Measurements from ENCODE around the gene DENND1B.

The DENND1B gene

DNA sequence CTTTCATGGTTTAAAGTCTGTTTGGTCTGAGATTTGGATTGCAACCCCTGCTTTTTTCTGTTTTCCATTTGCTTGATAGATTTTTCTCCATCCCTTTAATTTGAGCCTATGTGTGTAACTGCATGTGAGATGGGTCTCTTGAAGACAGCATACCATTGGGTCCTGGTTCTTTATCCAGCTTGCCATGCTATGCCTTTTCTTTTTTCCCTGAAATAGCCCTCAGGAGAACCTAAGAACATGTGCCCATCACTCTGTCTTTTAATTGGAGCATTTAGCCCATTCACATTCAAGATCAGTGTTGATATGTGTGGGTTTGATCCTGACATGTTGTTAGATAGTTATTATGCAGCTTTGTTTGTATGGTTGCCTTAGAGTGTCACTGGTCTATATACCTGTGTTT is 21.7 kb upstream of the DENND1B start:
- Histone ChIP-seq H3K4me3 (ENCODE audit: low read depth, low read length) (no peak overlapping the region), H3K36me3 (ENCODE audit: control insufficient read depth in 2 of 2, insufficient read depth in 1 of 2, low read length in 2 of 2) (no peaks in the 10 kb centered on the region), H3K27ac (ENCODE audit: extremely low read depth, low read depth, low read length) (no peak overlapping the region), H3K4me1 (ENCODE audit: control insufficient read depth, insufficient read depth, low read length) (no peaks in the 10 kb centered on the region), H3K9me3 (ENCODE audit: control insufficient read depth, insufficient read depth, low read depth, low read length) (no peaks in the 10 kb centered on the region)
- ChIA-PET CTCF (interaction anchor here (0.7 to 1.3 kb wide), 2 partner anchors 16 to 160 kb away, joined by 3 read pairs; no protein-coding TSS in a partner anchor), POLR2A (no interaction called here)
- TF ChIP-seq ZNF354C (tag by site-specific recombination; IDR thresholded peaks at IDR 0.05; ENCODE audit: borderline replicate concordance, low read depth) = no peak
- no peak for TF ChIP-seq ZNF423 (tag by site-specific recombination; IDR thresholded peaks at IDR 0.05)
- TF ChIP-seq ZNF529 (tag by site-specific recombination; IDR thresholded peaks at IDR 0.05; ENCODE audit: insufficient replicate concordance) = peak; percentile 97
- TF ChIP-seq SETDB1 (IDR thresholded peaks at IDR 0.05; ENCODE audit: insufficient read length, low read length) = peak; percentile 98
- TF ChIP-seq TRIM28 (IDR thresholded peaks at IDR 0.05; ENCODE audit: borderline replicate concordance, low read length) = peak; percentile 97

DNA sequence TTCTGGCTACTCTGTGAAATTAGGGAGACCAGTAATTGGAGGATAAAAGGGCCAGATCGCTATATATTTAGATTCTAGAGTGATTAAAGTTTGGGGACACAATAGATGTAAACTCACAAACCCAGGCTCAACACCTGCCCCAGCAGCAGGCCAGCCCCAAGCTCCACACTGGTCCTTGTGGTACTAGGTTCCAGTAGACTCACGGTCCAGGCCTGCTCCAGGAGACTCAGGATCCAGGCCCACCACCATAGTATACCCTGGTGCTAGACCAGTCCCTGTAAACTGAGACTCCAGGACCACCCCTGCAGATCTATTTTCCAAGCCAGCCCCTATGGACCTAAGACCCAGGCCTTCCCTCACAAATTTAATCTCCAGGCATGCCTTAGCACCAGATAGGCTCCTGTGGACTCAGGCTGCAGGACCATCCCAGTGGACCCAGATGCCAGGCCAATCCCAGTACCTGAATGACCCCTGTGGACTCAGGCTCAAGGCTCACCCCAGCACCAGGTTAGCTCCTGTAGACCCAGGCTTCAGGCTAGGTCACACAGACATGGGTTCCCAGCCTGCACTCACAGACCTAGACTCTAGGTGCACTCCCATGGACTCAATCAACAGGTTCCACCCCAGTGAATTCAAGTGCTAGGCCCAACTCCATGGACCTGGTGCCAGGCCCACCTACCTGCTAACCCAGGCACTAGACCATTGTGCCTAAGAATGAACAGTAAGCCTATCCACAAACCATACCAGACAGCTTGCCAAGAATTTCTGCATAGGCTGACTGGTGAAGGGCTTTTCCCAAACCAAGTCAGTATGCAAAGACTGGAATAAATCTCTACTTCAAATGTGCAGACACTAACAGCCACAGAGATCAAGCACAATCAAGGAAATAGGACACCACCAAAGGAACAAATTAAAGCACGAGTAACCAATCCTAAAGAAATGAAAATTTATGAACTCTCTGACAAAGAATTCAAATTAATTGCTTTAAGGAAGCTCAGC is 13.8 kb upstream of the DENND1B start:
- CTCF ChIA-PET = no interaction called here
- POLR2A ChIA-PET = no interaction called here
- Histone ChIP-seq H3K27ac (ENCODE audit: extremely low read depth, low read depth, low read length) (no peak overlapping the region), H3K4me3 (ENCODE audit: low read depth, low read length) (no peak overlapping the region), H3K9me3 (ENCODE audit: control insufficient read depth, insufficient read depth, low read depth, low read length) (no peaks in the 10 kb centered on the region), H3K4me1 (ENCODE audit: control insufficient read depth, insufficient read depth, low read length) (no peaks in the 10 kb centered on the region), H3K36me3 (ENCODE audit: control insufficient read depth in 2 of 2, insufficient read depth in 1 of 2, low read length in 2 of 2) (no peaks in the 10 kb centered on the region)
- peak; percentile 44; the same call in 1 of the 2 replicates for TF ChIP-seq SCRT2 (tag by site-specific recombination; IDR thresholded peaks at IDR 0.05)
- TF ChIP-seq ZNF223 (tag by site-specific recombination; IDR thresholded peaks at IDR 0.05) = no peak

DNA sequence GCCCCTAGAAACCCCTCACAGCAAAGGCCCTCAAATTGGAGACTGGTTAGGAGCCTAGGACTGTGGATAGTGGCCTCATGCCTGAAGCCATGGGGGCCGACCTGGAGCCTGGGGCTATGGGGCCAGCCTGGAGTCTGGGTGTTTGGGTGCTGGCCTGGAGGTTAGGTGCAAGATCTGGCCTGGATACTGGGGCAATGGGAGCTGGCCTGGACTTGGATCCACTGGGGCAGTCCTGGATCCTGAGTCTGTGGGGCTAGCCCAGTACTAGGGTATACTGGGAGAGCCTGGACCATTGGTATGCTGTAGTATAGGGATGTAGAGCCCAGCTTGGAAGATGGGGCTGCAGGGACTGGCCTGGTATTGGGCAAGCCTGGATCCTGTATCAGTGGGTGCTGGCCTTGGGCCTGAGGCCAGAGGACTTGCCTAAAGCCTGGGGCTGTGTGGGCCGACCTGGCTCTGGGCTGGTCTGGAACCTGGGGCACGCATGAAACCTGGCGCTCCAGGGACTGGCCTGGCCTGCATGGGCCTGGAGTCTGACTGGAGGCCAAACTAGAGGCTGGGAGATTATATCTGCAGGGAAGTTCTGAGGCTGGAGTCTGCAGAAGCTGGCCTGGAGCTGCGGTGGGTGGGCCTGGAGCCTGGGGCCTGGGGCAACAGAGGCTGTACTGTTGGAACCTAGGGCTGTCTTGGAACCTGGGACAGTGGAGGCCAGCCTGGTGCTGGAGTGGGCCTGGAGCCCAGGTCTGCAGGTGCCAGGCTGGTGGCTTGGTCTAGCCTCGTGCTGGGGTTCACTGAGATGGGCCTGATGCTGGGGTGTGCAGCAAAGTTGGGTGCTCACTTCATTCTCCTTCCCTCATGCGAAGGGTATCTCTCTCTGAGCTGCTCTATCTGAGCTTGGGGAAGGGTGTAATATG is 12.6 kb upstream of the DENND1B start:
- TF ChIP-seq GLI4 (tag by site-specific recombination; IDR thresholded peaks at IDR 0.05) = no peak
- no peak for TF ChIP-seq ZNF670 (tag by site-specific recombination; IDR thresholded peaks at IDR 0.05; ENCODE audit: low read depth)
- TF ChIP-seq ZSCAN16 (tag by site-specific recombination; IDR thresholded peaks at IDR 0.05) = no peak
- TF ChIP-seq ZNF76 (tag by site-specific recombination; IDR thresholded peaks at IDR 0.05; ENCODE audit: borderline replicate concordance, low read depth) = no peak
- TF ChIP-seq, protein P1, sequence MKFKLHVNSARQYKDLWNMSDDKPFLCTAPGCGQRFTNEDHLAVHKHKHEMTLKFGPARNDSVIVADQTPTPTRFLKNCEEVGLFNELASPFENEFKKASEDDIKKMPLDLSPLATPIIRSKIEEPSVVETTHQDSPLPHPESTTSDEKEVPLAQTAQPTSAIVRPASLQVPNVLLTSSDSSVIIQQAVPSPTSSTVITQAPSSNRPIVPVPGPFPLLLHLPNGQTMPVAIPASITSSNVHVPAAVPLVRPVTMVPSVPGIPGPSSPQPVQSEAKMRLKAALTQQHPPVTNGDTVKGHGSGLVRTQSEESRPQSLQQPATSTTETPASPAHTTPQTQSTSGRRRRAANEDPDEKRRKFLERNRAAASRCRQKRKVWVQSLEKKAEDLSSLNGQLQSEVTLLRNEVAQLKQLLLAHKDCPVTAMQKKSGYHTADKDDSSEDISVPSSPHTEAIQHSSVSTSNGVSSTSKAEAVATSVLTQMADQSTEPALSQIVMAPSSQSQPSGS (tag by site-specific recombination; IDR thresholded peaks at IDR 0.05; ENCODE audit: low read depth) = no peak
- no peak for TF ChIP-seq ZNF600 (tag by site-specific recombination; IDR thresholded peaks at IDR 0.05)
- no peak for TF ChIP-seq ZNF350 (tag by site-specific recombination; IDR thresholded peaks at IDR 0.05)
- no peak overlapping the region for H3K27ac ChIP-seq (ENCODE audit: extremely low read depth, low read depth, low read length)
- no peak overlapping the region for H3K4me3 ChIP-seq (ENCODE audit: low read depth, low read length)
- no peaks in the 10 kb centered on the region for H3K9me3 ChIP-seq (ENCODE audit: control insufficient read depth, insufficient read depth, low read depth, low read length)
- H3K36me3 ChIP-seq (ENCODE audit: control insufficient read depth in 2 of 2, insufficient read depth in 1 of 2, low read length in 2 of 2) = no peaks in the 10 kb centered on the region
- CTCF ChIA-PET = no interaction called here
- POLR2A ChIA-PET = no interaction called here
- H3K4me1 ChIP-seq (ENCODE audit: control insufficient read depth, insufficient read depth, low read length) = no peaks in the 10 kb centered on the region

DNA sequence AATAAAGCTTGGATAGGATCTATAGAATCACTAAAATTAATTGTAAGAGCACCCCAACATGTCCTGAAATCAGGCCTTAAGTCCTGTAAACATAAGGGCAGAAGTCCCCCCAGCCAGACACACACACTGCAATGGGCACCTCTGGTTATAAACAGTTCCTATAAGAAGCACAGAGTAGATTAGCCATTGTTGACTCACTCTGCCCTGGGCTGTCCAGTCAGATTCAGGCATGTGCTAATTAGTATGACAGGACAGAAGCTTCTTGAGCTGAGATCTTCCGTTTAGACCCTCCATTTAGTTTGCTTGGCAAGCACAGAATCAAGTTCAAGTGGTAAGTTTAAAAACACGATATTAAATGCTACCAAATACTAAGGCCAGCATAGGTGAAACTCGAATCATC is 11.8 kb upstream of the DENND1B start:
- Histone ChIP-seq H3K9me3 (ENCODE audit: control insufficient read depth, insufficient read depth, low read depth, low read length) (no peaks in the 10 kb centered on the region), H3K36me3 (ENCODE audit: control insufficient read depth in 2 of 2, insufficient read depth in 1 of 2, low read length in 2 of 2) (no peaks in the 10 kb centered on the region), H3K4me1 (ENCODE audit: control insufficient read depth, insufficient read depth, low read length) (no peaks in the 10 kb centered on the region), H3K27ac (ENCODE audit: extremely low read depth, low read depth, low read length) (no peak overlapping the region), H3K4me3 (ENCODE audit: low read depth, low read length) (no peak overlapping the region)
- POLR2A ChIA-PET = no interaction called here
- TF ChIP-seq ZNF624 (tag by site-specific recombination; IDR thresholded peaks at IDR 0.05) (no peak), ZNF394 (tag by site-specific recombination; IDR thresholded peaks at IDR 0.05; ENCODE audit: borderline replicate concordance) (no peak), ZNF623 (tag by site-specific recombination; IDR thresholded peaks at IDR 0.05) (no peak), ZNF138 (tag by site-specific recombination; IDR thresholded peaks at IDR 0.05; ENCODE audit: borderline replicate concordance) (no peak)
- TF ChIP-seq, protein P2, sequence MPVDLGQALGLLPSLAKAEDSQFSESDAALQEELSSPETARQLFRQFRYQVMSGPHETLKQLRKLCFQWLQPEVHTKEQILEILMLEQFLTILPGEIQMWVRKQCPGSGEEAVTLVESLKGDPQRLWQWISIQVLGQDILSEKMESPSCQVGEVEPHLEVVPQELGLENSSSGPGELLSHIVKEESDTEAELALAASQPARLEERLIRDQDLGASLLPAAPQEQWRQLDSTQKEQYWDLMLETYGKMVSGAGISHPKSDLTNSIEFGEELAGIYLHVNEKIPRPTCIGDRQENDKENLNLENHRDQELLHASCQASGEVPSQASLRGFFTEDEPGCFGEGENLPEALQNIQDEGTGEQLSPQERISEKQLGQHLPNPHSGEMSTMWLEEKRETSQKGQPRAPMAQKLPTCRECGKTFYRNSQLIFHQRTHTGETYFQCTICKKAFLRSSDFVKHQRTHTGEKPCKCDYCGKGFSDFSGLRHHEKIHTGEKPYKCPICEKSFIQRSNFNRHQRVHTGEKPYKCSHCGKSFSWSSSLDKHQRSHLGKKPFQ (tag by site-specific recombination; IDR thresholded peaks at IDR 0.05) = no peak
- CTCF ChIA-PET = no interaction called here
